Esophagus (tissue), 2 donors: ENCODE measurements around the gene ELP1. TPM values are rescaled to one million over a fixed set of nuclear protein-coding genes. Genes with fewer than 3 reads are reported as not detected.

Source experiments
- H3K27ac ChIP-seq, 2 donors: one replicate each; pipeline ENCODE4 v1.5.1; 2013; ENCODE audit warnings: low read depth in 2 of 2, mild to moderate bottlenecking in 2 of 2, inconsistent platforms in 1 of 2, low read length in 1 of 2, moderate library complexity in 1 of 2
- H3K27me3 ChIP-seq, 2 donors: one replicate each; pipeline ENCODE4 v1.6.1; 2013; ENCODE audit warnings: low read length in 2 of 2, control low read depth in 1 of 2, mild to moderate bottlenecking in 1 of 2; ENCODE audit not compliant: insufficient read depth in 2 of 2, control insufficient read depth in 1 of 2
- H3K36me3 ChIP-seq, 2 donors: one replicate each; pipeline ENCODE4 v1.6.1; 2013; ENCODE audit warnings: low read length in 1 of 2; ENCODE audit not compliant: control insufficient read depth in 2 of 2, insufficient read depth in 2 of 2
- H3K4me1 ChIP-seq, 2 donors: one replicate each; pipeline ENCODE4 v1.6.1; 2013; ENCODE audit warnings: low read length in 1 of 2; ENCODE audit not compliant: control insufficient read depth in 2 of 2, insufficient read depth in 2 of 2
- H3K4me3 ChIP-seq, 2 donors: one replicate each; pipeline ENCODE4 v1.5.1; 2013; ENCODE audit warnings: low read length in 2 of 2, mild to moderate bottlenecking in 2 of 2, low read depth in 1 of 2, moderate library complexity in 1 of 2
- H3K9me3 ChIP-seq, 2 donors: one replicate each; pipeline ENCODE4 v1.6.1; 2013; ENCODE audit warnings: mild to moderate bottlenecking in 2 of 2, low read depth in 1 of 2, low read length in 1 of 2, moderate library complexity in 1 of 2; ENCODE audit not compliant: control insufficient read depth in 2 of 2, insufficient read depth in 1 of 2
- WGBS, 2 donors: extraction: QIAGEN DNeasy Blood & Tissue Kit; methylation state at CpG; one replicate each; pipeline ENCODE4 v1.1.7; 2013; 5-methylcytosine and 5-hydroxymethylcytosine counted together
- polyA plus RNA-seq, 2 donors: library from polyadenylated mRNA; stranded (reverse); fragments of 200-250 nt; gene quantifications; one replicate each; pipeline ENCODE4 v1.2.3, GENCODE V29; 2013
- donor health status: healthy with polysubstance abuse.
- donor health status: Bipolar disorder and iron deficiency.

Gene ELP1
- polyA plus RNA-seq, 2 donors: 8.9 to 9.5 TPM

GRCh38 chr9:108963459-108964143, 29.7 kb upstream of the ELP1 start:
- Histone ChIP-seq H3K9me3 (no peaks in the 10 kb centered on the region), H3K4me3 (no peak overlapping the region), H3K4me1 (no peaks in the 10 kb centered on the region), H3K27ac (no peak overlapping the region), H3K27me3 (no peaks in the 10 kb centered on the region), H3K36me3 (no peaks in the 10 kb centered on the region)
- WGBS, 2 donors: 74 to 78% methylated on average over 4 of the region's 4 CpGs

GRCh38 chr9:108961151-108961550, 27.2 kb upstream of the ELP1 start:
- H3K4me1 ChIP-seq: no peaks in the 10 kb centered on the region
- 92 to 94% methylated on average over 2 of the region's 2 CpGs for WGBS, 2 donors
- H3K4me3 ChIP-seq: no peak overlapping the region
- H3K27ac ChIP-seq: no peak overlapping the region
- H3K27me3 ChIP-seq: no peaks in the 10 kb centered on the region
- H3K36me3 ChIP-seq: no peaks in the 10 kb centered on the region
- no peaks in the 10 kb centered on the region for H3K9me3 ChIP-seq

GRCh38 chr9:108960331-108960730, 26.4 kb upstream of the ELP1 start:
- no peaks in the 10 kb centered on the region for H3K9me3 ChIP-seq
- H3K4me1 ChIP-seq: no peaks in the 10 kb centered on the region
- no peak overlapping the region for H3K27ac ChIP-seq
- H3K4me3 ChIP-seq: no peak overlapping the region
- no peaks in the 10 kb centered on the region for H3K27me3 ChIP-seq
- WGBS, 2 donors: 68 to 69% methylated on average over 6 of the region's 6 CpGs
- no peaks in the 10 kb centered on the region for H3K36me3 ChIP-seq

GRCh38 chr9:108956631-108957026, 22.7 kb upstream of the ELP1 start:
- Histone ChIP-seq H3K9me3 (no peaks in the 10 kb centered on the region), H3K27me3 (no peaks in the 10 kb centered on the region), H3K4me3 (no peak overlapping the region), H3K36me3 (no peaks in the 10 kb centered on the region), H3K27ac (no peak overlapping the region), H3K4me1 (no peaks in the 10 kb centered on the region)

GRCh38 chr9:108956022-108956630, 22.2 kb upstream of the ELP1 start:
- Histone ChIP-seq H3K36me3 (no peaks in the 10 kb centered on the region), H3K4me3 (no peak overlapping the region), H3K27ac (no peak overlapping the region), H3K4me1 (no peaks in the 10 kb centered on the region), H3K9me3 (no peaks in the 10 kb centered on the region), H3K27me3 (no peaks in the 10 kb centered on the region)
- 86 to 91% methylated on average over 4 of the region's 4 CpGs for WGBS, 2 donors

GRCh38 chr9:108953983-108954574, 20.2 kb upstream of the ELP1 start:
- H3K27ac ChIP-seq: no peak overlapping the region
- H3K36me3 ChIP-seq: no peaks in the 10 kb centered on the region
- 2 to 3% methylated on average over 3 of the region's 3 CpGs for WGBS, 2 donors
- H3K9me3 ChIP-seq: no peaks in the 10 kb centered on the region
- H3K4me1 ChIP-seq: no peaks in the 10 kb centered on the region
- no peak overlapping the region for H3K4me3 ChIP-seq
- H3K27me3 ChIP-seq: no peaks in the 10 kb centered on the region

- H3K9me3 ChIP-seq: no peaks in the 10 kb centered on the region
- no peaks in the 10 kb centered on the region for H3K4me1 ChIP-seq
- H3K36me3 ChIP-seq: no peaks in the 10 kb centered on the region
- H3K27me3 ChIP-seq: no peaks in the 10 kb centered on the region
- 47 to 51% methylated on average over 2 of the region's 2 CpGs for WGBS, 2 donors
- H3K27ac ChIP-seq: no peak overlapping the region
- no peak overlapping the region for H3K4me3 ChIP-seq
These were observed 17.7 kb upstream of the ELP1 start for GRCh38 chr9:108951578-108951977.

GRCh38 chr9:108950168-108950567, 16.2 kb upstream of the ELP1 start:
- H3K9me3 ChIP-seq: no peaks in the 10 kb centered on the region
- H3K36me3 ChIP-seq: peaks cover 0 to 3% of the 10 kb centered on the region in 2 donors
- no peaks in the 10 kb centered on the region for H3K4me1 ChIP-seq
- H3K27ac ChIP-seq: no peak overlapping the region
- WGBS, 2 donors: 90 to 96% methylated on average over 1 of the region's 1 CpG
- H3K4me3 ChIP-seq: no peak overlapping the region
- H3K27me3 ChIP-seq: no peaks in the 10 kb centered on the region

- Histone ChIP-seq H3K4me3 (no peak overlapping the region), H3K9me3 (no peaks in the 10 kb centered on the region), H3K27me3 (no peaks in the 10 kb centered on the region), H3K27ac (no peak overlapping the region), H3K4me1 (no peaks in the 10 kb centered on the region), H3K36me3 (peaks cover 3% of the 10 kb centered on the region in 2 donors)
- 86% methylated on average over 4 of the region's 4 CpGs for WGBS, 2 donors
These were observed 6.1 kb upstream of the ELP1 start for GRCh38 chr9:108939975-108940374.
